GM19238 (cell line): Measurements from ENCODE around the gene SEMA3B.
"Not testable (repeated sequence)": the region's sequence is repeated elsewhere in the genome, so short reads cannot be mapped to it uniquely, and the experiment has no call there.

ENCODE experiments used
- DNase-seq: peaks from one replicate; pipeline ENCODE4 v3.0.0; 2011; ENCODE audit warnings: low spot score; ENCODE audit not compliant: insufficient read length

Gene SEMA3B

DNA sequence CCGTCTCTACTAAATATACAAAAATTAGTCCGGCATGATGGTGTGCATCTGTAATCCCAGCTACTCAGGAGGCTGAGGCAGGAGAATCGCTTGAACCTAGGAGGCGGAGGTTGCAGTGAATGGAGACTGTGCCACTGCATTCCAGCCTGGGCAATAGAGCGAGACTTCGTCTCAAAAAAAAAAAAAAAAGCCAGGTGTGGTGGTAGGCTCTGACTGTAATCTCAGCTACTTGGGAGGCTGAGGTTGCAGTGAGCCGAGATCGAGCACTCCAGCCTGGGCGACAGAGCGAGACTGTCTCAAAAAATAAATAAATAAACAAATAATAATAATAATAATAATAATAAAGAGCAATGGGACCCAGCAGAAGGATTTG lies 3.6 kb downstream of the SEMA3B start:
- not testable (repeated sequence) for DNase-seq

DNA sequence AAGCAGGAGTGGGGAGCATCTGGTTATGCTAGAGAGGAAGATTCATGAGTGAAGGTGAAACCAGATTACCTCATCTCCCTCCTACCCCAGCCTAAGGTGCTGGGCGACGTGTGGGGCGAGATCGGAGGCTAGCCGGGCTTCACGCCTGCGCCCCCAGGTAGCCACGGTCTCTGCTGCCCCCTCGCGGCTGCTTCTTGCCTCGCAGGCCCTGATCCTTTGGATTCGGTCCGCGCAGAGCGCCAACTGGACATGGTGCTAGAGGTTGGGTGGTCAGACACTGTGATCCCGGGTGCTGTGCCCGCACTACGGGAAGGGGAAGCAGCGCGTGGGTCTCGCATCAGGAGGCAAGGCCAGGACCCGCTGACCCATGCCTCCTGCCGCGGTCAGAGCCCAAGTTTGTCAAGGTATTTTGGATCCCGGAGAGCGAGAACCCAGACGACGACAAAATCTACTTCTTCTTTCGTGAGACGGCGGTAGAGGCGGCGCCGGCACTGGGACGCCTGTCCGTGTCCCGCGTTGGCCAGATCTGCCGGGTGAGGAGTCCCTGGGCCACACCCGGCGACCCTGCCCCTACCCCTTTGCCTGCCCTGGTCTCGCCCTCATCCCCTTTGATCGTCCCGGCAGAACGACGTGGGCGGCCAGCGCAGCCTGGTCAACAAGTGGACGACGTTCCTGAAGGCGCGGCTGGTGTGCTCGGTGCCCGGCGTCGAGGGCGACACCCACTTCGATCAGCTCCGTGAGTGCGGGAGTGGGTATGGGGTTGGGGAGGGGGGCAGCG lies 4.2 kb downstream of the SEMA3B start:
- peak; percentile 99 for DNase-seq

DNA sequence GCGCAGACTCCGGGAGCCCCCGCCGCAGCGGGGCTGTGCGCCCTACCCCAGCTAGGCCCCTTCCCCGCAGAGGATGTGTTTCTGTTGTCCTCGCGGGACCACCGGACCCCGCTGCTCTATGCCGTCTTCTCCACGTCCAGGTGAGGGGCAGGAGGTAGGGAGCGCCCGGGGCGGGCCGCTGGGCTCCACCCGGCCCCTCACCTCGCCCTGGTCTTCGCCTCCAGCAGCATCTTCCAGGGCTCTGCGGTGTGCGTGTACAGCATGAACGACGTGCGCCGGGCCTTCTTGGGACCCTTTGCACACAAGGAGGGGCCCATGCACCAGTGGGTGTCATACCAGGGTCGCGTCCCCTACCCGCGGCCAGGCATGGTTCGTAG lies 4.7 kb downstream of the SEMA3B start:
- DNase-seq: no peak

DNA sequence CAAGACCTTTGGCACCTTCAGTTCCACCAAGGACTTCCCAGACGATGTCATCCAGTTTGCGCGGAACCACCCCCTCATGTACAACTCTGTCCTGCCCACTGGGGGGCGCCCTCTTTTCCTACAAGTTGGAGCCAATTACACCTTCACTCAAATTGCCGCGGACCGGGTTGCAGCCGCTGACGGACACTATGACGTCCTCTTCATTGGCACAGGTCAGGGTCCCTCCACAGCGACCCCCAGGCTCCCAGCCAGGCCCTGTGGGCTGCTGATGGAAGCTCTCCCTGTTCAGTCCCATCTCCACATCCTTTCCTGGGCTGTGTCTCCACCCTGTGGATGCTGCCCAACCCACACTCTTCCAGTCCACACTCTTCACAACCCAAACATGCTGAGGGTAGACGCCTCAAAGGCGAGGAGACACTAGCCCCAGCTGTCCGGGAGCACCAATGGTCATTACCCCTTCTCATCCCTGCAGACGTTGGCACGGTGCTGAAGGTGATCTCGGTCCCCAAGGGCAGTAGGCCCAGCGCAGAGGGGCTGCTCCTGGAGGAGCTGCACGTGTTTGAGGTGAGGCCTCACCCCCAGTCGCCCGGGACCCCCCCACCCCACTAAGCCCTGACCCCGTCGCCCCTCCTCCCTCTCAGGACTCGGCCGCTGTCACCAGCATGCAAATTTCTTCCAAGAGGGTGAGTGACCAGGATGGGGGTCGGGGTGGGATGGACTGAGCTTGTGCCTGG lies 5.6 kb downstream of the SEMA3B start:
- DNase-seq: peak; percentile 63

DNA sequence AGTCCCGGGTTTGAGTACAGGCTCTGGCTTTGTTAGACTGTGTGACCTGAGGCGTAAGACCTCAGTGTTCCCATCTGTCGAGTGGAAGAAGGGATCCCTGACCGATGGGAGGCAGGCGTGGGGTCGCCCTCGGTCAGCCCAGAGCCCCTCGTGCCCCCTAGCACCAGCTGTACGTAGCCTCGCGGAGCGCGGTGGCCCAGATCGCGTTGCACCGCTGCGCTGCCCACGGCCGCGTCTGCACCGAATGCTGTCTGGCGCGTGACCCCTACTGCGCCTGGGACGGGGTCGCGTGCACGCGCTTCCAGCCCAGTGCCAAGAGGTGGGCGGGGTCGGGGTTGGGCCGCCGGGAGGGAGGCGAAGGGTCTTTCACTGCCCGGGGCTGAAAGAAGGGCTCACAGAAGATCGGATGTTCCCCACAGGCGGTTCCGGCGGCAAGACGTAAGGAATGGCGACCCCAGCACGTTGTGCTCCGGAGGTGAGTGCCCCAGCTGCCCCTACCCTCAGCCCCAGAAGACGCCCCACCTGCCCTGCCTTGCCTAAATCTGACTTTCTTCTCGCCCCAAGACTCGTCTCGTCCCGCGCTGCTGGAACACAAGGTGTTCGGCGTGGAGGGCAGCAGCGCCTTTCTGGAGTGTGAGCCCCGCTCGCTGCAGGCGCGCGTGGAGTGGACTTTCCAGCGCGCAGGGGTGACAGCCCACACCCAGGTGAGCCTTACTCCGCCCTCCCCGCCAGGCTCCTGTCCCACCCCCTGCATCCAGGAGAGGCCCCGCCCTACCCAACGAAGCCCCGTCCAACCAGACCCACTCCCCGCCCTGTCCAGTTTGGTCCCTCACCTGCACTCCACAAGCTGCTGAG lies 6.4 kb downstream of the SEMA3B start:
- DNase-seq: no peak

DNA sequence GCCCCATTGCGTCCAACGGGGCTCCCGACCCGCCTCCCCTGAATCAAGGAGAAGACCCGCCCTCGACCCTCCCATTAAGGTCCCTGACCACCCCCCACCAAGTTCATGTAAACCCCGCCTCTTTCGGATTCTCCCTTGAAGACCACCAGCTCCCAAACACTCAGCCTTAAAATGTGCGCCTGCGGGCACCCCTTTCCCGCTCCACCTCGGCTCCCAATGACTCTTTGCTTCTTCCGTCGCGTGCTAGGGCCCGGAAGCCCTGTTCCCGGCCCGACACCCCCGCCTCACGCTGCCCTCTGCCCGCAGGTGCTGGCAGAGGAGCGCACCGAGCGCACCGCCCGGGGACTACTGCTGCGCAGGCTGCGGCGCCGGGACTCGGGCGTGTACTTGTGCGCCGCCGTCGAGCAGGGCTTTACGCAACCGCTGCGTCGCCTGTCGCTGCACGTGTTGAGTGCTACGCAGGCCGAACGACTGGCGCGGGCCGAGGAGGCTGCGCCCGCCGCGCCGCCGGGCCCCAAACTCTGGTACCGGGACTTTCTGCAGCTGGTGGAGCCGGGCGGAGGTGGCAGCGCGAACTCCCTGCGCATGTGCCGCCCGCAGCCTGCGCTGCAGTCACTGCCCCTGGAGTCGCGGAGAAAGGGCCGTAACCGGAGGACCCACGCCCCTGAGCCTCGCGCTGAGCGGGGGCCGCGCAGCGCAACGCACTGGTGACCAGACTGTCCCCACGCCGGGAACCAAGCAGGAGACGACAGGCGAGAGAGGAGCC lies 7.2 kb downstream of the SEMA3B start:
- no peak for DNase-seq

DNA sequence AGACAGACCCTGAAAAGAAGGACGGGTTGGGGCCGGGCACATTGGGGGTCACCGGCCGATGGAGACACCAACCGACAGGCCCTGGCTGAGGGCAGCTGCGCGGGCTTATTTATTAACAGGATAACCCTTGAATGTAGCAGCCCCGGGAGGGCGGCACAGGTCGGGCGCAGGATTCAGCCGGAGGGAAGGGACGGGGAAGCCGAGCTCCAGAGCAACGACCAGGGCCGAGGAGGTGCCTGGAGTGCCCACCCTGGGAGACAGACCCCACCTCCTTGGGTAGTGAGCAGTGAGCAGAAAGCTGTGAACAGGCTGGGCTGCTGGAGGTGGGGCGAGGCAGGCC lies 7.8 kb downstream of the SEMA3B start:
- DNase-seq: no peak

DNA sequence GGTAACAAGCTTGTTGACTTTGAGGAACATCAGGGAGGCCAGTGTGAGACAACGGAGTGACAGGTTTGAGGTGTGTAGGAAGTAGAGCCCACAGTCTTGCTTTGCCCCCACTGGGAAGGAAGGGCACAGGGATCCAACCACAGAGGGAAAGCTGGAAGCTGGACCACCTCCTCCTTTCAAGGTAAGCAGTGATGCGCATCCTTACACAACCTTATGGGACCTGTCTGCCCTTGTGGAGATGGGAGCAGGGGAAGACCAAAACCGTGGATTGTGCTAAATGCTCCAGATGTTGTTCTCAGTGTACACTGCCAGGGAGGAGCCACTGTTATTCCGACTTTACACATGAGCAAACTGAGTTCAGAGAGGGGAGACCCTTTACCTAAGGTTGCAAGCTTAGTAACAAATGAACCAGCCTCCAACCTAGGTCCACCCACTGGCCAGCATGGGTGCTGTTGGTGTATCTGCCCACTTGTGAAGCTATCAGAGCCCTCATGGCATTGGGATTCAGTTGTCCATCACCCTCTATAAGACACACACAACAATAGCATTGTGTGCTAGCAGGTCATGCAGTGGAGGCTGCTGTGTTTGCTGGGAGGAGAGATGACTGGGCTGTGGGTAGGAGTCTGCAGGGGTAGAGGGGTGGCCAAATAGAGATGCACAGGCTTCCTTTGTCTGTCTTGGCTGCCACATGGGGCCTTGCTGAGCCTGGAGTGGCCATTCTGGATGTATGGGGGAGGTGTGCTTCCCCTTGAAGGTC lies 9.4 kb downstream of the SEMA3B start:
- no peak for DNase-seq

DNA sequence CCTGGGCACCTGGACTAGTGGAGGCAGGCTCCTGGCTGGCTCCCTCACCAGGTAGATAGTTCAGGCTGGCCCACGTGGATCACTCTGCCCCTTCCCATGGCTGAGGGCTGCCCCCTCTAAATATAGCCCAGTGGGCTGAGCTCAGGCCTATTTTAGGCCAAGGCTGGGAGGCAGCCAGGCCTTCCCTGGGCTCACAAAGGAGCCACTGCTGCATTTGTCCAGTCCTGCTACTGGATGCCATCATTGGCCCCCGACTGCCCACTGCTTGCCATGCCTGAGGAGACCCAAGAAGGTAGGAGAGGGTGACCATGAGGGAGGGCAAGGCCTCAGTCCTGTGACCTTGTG lies 9.9 kb downstream of the SEMA3B start, which contains the start of gene LSMEM2:
TSS of gene LSMEM2 (plus strand) at position 208 of the 345 bp plus-strand sequence. CDS start at position 235, 27 bp downstream.
- DNase-seq: no peak

DNA sequence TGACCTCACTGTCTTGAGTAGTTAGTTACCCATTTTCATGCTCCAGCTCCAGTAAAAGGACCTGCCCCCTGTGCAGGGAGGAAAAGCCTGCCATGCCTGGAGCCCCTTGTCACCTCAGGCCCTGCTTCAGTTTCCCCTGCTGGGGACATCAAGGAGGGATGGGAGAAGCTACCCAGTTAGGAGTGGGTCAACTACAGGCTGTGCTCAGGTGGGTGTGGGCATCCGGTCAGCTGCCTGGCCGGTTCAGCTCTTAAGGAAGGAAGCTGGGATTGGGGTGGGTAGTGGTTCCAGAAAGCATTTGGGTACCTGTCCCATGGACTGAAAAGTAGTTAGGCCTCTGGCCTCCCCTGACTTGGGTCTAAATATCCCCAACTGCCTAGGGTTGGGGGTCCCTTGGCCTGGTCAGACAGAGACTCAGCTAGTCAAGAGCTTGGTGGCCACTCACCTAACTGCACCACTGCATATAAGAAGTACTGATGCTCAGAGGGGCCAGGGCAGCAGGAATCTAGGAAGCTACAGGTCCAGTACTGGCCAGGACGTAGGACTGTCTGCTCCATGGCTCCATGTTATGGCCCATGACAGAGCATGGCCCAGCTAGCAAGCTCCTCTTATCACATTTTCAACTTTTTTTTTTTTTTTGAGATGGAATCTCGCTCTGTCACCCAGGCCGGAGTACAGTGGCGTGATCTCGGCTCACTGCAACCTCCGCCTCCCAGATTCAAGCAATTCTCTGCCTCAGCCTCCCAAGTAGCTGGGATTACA lies 10.5 kb downstream of the SEMA3B start:
- no peak for DNase-seq

DNA sequence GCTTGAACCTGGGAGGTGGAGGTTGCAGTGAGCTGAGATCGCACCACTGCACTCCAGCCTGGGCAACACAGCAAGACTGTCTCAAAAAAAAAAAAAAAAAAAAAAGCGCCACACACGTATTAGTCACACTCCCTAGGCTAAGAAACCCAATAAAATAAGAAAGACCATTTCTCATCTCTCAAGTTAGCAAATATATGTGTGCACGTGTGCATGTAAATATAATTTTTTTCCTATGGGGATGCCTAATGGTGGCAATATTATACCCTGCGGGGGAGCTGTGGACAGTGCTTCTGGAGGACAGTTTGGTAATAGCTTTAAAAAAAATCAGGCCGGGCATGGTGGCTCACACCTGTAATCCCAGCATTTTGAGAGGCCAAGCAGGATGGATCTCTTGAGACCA lies 15.2 kb downstream of the SEMA3B start:
- DNase-seq: not testable (repeated sequence)

DNA sequence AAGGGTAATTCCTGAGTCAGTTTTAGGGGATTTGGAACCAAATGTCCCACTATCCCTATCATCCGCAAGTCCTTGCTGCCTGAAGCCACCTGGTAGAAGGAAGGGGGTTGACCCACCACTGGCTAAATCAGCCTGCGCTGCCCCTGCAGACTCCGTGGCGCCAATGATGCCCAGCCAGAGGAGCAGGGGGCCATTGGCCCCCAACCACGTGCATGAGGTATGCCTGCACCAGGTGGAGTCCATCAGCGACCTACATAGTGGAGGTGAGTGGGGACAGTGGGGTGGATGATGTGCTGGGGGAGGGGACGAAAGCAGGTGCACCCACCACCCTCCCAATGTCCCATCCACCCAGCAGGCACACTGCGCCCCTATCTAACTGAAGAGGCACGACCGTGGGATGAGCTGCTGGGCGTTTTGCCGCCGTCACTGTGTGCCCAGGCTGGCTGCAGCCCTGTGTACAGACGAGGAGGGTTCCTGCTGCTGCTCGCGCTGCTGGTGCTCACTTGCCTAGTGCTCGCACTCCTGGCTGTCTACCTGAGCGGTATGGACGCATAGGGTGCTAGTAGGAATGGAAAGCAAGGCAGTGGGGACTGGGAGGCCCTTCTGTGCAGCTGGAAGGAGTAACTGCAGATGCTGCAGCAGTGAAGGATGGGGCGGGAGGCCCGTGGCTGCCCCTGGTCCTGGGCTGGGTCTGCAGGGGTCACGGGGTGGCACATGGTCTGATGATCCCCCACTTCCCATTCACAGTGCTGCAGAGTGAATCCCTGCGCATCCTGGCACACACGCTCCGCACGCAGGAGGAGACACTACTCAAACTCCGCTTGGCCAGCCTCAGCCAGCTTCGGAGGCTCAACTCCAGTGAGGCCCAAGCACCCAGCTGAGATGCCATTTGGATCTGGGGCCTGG lies 17.6 kb downstream of the SEMA3B start:
- no peak for DNase-seq

DNA sequence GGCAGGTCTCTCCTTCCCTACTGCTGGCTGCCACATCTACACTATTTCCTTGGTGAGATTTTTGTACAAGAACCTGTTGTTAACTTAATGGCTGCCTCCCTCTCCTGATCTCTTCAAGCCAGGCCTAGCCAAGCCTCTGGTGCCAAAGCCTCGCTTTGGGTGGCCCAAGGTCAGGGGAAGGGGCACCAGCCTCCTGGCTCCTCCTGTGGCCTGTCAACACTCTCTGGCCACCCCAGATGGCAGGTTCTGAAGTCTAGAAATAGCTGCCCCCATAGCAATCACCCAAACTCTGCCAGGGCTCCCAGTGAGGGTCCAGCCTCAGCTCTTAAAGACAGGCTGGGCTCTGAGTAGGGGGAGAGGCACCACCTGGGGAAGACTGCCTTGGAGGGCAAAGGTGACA lies 18.3 kb downstream of the SEMA3B start:
- DNase-seq: no peak

DNA sequence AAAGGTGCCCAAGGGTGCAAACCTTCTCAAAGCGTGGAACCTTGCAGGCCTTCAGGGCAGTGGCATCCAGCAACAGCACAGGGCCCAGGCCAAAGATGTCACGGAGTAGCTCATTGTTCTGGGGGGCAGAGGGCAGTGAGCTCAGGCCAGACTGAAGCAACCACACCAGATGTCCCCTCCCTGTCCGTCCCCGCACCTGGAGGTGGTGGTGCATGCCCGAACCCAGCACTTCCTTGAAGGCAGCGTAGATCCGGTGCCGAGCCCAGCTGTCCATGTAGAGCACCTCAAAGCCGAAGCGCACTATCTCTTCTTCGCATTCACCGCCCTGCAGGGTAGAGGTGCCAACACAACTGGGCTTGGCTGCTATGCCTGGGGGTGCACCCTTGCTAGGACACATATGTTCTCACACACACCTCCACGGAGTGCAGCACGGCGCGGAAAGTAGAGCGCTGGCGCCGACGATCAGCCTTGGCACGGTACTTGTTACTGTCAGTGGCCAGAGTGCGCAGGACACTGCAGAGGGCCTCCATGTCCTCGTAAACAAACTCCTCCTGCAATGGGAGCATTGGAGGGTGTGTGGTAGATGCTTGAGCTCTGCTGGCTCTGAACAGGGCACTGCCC lies 19.6 kb downstream of the SEMA3B start:
- DNase-seq: no peak

DNA sequence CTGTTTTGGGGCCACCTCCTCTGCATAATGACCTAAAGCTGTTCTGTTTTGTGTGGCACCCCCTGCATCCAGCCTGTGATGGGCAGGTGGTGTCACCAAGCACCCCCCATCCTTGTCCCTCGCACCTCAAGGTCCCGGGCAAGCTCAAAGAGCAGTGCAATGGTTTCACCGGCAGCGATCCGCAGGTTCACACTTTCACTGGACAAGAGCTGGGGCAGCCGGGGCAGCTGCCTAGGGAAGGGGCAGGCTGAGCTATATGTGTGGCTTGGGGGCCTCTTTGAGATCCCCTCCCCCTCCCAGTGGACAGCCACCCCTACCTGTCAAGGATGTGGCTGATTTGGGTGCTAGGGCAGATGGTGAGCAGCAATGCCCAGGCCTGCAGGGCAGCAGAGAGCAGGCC lies 20.2 kb downstream of the SEMA3B start:
- DNase-seq: no peak

DNA sequence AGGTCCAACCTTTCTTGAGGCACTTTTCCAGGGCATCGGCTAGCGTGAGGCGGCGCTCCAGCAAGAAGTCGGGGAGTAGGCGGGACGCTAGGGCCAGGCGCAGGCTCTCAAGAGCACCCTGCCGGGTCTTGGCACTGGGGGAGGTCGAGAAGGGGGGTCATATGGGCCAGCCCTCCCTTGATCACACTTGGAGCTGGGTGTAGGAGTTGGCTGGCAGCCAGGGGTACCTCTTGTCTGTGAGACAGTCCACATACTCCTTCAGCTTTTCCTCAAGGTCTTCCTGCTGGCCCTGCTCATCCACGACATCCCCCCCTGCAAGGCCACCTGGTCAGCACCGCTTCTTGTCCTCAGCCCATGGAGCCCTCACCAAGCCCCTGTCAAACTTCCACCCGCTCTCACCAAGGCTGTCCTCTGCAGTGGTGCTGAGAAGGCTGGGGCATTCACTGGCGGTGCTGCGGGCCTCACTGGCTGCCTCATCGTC lies 21.3 kb downstream of the SEMA3B start:
- DNase-seq: no peak

DNA sequence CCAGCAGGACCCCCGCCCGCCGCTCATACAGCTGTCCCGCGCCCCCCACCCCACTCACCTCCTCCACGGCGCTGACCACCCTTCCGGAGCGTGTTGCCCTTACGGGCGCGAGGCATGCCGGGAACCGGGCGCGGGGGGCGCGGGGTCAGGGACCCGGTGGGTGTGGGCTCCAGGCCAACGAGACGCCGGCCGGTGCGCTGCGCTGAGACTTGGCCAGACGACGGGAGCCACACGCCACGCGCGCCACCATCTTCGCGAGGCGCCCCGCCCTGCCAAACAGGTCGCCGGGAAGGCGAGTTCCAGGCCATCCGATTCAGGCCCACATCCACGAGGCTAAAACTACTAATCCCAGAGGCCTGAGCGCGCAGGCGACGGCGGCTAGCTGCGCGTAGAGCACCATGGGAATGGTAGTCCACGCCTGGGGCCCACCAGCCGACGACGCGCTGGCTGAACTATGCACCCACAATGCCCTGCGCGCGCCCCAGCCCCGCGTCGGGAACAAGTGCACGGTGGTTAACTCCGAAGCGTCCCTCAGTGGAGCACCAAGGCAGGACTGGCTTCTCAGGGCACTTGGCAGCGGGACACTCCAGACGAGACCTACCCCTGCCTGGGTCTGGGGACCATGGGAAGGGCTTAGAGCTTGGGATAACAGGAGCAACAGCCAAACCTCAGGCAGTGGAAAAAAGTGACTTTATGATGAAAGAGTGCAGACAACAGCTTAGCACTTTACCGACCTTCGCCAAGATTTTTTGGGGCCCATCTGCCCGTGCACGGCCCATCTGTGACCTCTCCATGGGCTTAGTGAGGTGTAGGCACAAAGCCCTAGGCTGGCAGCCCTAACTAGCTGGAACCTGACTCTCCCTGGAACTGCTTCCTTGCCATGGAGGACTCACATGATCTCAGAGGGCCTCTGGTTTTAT lies 23.5 kb downstream of the SEMA3B start, which contains the start of gene IFRD2:
TSS of gene IFRD2 (minus strand) at position 271 of the 920 bp plus-strand sequence. CDS start at position 116, 155 bp downstream.
- DNase-seq: peak; percentile 95
